OCI-M1 (cell line): ENCODE measurements around the gene ZBTB25.
A peak's percentile ranks its signal among the peaks of the same experiment; 100 is the strongest.
"Not testable (repeated sequence)": the region's sequence is repeated elsewhere in the genome, so short reads cannot be mapped to it uniquely, and the experiment has no call there.

Source experiments
- DNase-seq: peaks from one replicate; lab custom pipeline; 2025; lab: John Stamatoyannopoulos, UW

ZBTB25 gene

GRCh38 chr14:64503434-64504309 lies at the start of gene ZBTB25:
ZBTB25 (minus strand) TSS chr14:64503838; CDS start chr14:64490533, 13,305 bp downstream.
- DNase-seq = peak; percentile 87

DNA sequence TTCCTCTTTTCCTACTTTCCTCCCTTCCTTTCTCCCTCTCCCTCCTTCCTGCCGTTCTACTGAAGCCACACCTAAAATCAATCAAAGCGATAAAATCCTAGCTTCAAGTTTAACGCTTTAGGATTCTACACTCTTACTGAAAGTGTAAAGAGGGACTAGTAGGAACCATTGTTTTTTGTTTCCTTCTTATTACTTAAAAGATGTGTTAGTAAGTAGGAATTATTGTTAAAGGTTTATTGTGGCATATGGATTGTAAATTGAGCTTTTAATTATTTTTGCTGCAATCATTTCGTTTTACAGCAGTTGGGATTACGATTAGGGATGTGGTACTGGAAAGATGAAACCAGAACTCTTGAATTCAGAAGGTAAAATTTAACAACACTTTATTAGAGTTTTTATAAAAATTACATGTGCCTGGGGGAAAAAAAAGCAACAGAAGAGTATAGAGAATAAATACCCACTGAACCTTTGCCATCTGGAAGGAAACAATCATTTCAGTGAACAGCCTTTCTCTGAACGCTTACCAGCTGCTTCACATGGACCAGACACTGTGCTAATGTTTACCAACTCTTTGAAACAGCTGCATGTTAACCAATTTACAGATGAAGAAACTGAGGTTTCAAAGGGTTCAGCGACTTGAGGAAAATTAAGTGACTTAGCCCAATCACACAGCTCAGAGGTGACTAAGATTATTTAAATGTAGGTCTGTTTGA lies 47.1 kb upstream of the ZBTB25 start:
- DNase-seq = no peak

DNA sequence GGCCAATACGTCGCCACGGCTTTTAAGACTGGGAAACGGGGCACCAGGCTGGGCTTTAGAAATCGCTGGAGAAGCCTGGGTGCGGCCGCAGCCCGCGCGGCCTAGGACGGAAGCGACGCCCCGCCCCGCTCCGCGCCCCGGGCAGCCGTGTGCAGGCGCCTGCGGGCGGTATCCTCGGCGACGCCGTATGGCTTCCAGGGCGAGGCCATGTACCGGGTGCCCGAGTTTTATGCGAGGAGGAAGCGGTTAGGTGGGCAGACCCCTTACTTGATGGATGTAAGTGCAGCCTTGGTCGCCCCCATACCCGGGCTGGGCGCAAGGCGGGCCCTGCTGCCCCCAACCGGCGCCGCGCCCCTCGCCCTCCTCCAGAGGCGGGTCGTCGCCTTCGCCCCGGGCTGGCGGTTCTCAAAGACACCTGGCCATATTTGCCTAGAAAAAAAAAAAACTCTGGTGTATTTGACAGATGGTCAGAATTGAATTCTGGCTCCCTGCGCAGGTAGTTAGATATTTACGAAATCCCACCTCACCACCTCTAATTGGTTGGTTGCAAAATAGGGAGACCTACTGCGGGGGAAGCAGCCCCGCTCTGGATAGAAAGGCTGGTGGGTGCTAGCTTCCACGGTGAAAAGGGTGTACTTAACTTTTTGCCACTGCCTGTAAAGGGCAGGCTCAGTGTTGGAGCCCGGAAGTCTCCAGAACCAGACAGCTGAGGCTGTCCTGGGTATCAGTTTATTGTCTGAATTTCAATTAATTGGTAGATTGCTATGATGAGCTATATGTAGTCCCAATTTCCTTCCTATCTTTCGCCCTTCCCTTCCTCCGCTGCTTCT lies 46.4 kb upstream of the ZBTB25 start, which contains the start of gene PPP1R36:
TSS of gene PPP1R36 (plus strand) at position 171 of the 830 bp plus-strand sequence. CDS start at position 208, 37 bp downstream.
- no peak for DNase-seq

GRCh38 chr14:64549016-64549415 lies 45.4 kb upstream of the ZBTB25 start:
- no peak for DNase-seq

- DNase-seq = no peak
Measured at GRCh38 chr14:64544607-64545312, 41.1 kb upstream of the ZBTB25 start.

DNA sequence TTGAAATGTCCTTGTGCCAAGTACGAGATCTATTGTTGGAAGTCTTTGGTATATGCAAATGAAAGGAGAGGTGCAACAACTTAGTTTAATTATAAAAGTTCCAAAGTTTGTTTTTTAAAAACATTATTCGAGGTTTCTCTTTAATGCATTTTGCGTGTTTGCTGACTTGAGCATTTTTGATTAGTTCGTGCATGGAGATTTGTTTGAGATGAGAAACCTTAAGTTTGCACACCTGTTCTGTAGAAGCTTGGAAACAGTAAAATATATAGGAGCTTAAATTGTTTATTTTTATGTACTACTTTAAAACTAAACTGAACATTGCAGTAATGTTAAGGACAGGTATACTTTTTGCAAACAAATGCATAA lies 39.2 kb upstream of the ZBTB25 start:
- DNase-seq = no peak

DNA sequence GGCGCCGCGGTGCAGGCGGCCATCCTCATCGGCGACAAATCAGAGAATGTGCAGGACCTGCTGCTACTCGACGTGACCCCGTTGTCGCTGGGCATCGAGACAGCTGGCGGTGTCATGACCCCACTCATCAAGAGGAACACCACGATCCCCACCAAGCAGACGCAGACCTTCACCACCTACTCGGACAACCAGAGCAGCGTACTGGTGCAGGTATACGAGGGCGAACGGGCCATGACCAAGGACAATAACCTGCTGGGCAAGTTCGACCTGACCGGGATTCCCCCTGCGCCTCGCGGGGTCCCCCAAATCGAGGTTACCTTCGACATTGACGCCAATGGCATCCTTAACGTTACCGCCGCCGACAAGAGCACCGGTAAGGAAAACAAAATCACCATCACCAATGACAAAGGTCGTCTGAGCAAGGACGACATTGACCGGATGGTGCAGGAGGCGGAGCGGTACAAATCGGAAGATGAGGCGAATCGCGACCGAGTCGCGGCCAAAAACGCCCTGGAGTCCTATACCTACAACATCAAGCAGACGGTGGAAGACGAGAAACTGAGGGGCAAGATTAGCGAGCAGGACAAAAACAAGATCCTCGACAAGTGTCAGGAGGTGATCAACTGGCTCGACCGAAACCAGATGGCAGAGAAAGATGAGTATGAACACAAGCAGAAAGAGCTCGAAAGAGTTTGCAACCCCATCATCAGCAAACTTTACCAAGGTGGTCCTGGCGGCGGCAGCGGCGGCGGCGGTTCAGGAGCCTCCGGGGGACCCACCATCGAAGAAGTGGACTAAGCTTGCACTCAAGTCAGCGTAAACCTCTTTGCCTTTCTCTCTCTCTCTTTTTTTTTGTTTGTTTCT lies 38.6 kb upstream of the ZBTB25 start:
- DNase-seq = no peak

DNA sequence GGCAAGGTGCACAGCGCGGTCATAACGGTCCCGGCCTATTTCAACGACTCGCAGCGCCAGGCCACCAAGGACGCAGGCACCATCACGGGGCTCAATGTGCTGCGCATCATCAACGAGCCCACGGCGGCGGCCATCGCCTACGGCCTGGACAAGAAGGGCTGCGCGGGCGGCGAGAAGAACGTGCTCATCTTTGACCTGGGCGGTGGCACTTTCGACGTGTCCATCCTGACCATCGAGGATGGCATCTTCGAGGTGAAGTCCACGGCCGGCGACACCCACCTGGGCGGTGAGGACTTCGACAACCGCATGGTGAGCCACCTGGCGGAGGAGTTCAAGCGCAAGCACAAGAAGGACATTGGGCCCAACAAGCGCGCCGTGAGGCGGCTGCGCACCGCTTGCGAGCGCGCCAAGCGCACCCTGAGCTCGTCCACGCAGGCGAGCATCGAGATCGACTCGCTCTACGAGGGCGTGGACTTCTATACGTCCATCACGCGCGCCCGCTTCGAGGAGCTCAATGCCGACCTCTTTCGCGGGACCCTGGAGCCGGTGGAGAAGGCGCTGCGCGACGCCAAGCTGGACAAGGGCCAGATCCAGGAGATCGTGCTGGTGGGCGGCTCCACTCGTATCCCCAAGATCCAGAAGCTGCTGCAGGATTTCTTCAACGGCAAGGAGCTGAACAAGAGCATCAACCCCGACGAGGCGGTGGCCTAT lies 37.8 kb upstream of the ZBTB25 start:
- DNase-seq = no peak

DNA sequence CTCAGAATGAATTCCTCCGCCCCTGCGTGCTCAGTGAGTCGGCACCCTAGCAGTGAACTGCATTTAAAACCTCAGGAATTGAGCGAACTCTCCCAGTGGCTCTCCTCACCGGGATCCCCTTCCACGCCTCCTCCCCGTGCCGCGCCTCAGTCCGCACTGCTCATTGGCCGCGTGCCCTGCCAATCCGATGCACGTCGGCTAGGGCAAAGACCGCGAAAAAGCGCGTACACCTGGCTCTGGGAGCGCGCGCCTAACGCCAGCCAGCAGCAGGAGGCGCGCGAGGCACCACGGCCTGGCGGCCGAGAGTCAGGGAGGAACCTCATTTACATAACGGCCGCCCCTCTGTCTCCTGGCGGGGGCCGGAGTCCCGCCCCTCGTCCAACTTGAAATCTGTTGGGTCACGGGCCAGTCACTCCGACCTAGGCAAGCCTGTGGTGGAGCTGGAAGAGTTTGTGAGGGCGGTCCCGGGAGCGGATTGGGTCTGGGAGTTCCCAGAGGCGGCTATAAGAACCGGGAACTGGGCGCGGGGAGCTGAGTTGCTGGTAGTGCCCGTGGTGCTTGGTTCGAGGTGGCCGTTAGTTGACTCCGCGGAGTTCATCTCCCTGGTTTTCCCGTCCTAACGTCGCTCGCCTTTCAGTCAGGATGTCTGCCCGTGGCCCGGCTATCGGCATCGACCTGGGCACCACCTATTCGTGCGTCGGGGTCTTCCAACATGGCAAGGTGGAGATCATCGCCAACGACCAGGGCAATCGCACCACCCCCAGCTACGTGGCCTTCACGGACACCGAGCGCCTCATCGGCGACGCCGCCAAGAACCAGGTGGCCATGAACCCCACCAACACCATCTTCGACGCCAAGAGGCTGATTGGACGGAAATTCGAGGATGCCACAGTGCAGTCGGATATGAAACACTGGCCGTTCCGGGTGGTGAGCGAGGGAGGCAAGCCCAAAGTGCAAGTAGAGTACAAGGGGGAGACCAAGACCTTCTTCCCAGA lies 36.9 kb upstream of the ZBTB25 start, which contains the start of gene HSPA2:
TSS of gene HSPA2 (plus strand) at position 534 of the 995 bp plus-strand sequence. CDS start at position 643, 109 bp downstream.
- peak; percentile 98 for DNase-seq

GRCh38 chr14:64536488-64537245 lies 33.0 kb upstream of the ZBTB25 start:
- no peak for DNase-seq

DNA sequence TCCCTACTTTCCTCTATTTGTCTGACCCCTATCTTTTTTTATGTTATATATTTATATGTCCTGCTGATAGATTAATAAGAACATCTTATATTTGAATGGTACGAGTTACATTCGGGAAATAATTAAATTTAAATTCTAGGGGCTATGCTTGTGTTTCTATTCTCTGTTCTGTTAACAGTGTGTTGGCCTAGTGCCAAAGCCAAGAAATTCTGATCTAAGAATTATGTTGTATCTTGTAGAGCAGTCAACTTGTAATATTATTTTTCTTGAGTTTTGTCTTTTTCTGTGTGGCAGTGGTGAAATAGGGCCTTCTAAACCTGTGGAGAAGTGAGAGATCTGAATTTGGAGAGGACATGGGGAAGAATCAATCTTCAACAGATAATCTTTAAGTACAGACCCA lies 27.9 kb upstream of the ZBTB25 start:
- DNase-seq = no peak

GRCh38 chr14:64525354-64525753 lies 21.7 kb upstream of the ZBTB25 start:
- no peak for DNase-seq

DNA sequence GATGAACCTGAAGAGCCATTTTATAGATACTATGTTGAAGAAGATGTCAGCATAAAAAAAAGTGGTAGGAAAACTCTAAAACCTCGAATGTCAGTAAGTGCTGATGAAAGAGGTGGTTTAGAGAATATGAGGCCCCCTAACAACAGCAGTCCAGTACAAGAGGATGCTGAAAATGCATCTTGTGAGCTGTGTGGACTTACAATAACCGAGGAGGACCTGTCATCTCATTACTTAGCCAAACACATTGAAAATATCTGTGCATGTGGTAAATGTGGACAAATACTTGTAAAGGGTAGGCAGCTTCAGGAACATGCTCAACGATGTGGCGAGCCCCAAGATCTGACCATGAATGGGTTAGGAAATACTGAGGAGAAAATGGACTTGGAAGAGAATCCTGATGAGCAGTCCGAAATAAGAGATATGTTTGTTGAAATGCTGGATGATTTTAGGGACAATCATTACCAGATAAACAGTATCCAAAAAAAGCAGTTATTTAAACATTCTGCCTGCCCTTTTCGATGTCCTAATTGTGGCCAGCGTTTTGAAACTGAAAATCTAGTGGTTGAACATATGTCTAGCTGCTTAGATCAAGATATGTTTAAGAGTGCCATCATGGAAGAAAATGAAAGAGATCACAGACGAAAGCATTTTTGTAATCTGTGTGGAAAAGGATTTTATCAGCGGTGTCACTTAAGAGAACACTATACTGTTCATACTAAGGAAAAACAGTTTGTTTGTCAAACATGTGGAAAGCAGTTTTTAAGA lies 19.1 kb upstream of the ZBTB25 start:
- peak; percentile 6 for DNase-seq

- no peak for DNase-seq
Measured at GRCh38 chr14:64520699-64521098, 17.1 kb upstream of the ZBTB25 start.

DNA sequence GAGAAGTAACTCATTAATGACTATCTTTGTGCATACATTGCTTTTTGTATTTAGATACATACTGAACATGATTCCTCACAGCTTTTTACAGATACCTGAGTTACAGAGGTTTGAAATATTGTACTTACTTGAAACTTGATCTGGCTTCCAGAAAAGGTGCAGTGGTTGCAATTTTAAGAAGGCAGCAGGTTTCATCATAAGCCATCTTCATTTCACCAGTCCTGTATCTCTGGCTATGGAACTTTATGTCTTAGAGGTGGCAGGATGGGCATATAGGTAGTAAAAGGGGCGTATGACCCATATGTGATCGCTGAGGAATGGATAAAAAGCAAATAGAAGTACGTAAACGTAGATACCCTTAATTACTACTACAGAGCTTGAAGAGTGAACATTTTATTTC lies 14.6 kb upstream of the ZBTB25 start:
- DNase-seq = no peak

- DNase-seq = not testable (repeated sequence)
Measured at GRCh38 chr14:64517667-64518066, 14.0 kb upstream of the ZBTB25 start.

GRCh38 chr14:64516969-64517368 lies 13.3 kb upstream of the ZBTB25 start:
- no peak for DNase-seq
